Cardiac fibroblast (primary cell): ENCODE data around the gene ZBTB20.

Source experiments
- DNase-seq, 2 donors: peaks; one replicate each; pipeline versions ENCODE4 v3.0.0 to v3.0.0-alpha.2; 2010; ENCODE audit warnings: low read depth in 2 of 2
- H3K4me3 ChIP-seq, 2 donors: replicated peaks in 1 of 2; 1 replicate in 1 of 2; 2 replicates in 1 of 2; pipeline ENCODE4 v1.5.1; 2011; ENCODE audit warnings: low read depth in 2 of 2, low read length in 2 of 2, mild to moderate bottlenecking in 2 of 2, moderate library complexity in 1 of 2
- CTCF ChIP-seq: IDR thresholded peaks from one replicate; pipeline ENCODE4 v1.5.1; 2011; ENCODE audit warnings: low read depth, mild to moderate bottlenecking, low read length, inconsistent platforms

Gene ZBTB20

GRCh38 chr3:114660808-114661207 is 486.3 kb downstream of the ZBTB20 start:
- no peak for DNase-seq
- no peak overlapping the region for H3K4me3 ChIP-seq
- TF ChIP-seq CTCF: no peak

GRCh38 chr3:114660124-114660523 is 487.0 kb downstream of the ZBTB20 start:
- TF ChIP-seq CTCF: no peak
- peak; percentile 55 to 80 for DNase-seq
- no peak overlapping the region for H3K4me3 ChIP-seq

DNA sequence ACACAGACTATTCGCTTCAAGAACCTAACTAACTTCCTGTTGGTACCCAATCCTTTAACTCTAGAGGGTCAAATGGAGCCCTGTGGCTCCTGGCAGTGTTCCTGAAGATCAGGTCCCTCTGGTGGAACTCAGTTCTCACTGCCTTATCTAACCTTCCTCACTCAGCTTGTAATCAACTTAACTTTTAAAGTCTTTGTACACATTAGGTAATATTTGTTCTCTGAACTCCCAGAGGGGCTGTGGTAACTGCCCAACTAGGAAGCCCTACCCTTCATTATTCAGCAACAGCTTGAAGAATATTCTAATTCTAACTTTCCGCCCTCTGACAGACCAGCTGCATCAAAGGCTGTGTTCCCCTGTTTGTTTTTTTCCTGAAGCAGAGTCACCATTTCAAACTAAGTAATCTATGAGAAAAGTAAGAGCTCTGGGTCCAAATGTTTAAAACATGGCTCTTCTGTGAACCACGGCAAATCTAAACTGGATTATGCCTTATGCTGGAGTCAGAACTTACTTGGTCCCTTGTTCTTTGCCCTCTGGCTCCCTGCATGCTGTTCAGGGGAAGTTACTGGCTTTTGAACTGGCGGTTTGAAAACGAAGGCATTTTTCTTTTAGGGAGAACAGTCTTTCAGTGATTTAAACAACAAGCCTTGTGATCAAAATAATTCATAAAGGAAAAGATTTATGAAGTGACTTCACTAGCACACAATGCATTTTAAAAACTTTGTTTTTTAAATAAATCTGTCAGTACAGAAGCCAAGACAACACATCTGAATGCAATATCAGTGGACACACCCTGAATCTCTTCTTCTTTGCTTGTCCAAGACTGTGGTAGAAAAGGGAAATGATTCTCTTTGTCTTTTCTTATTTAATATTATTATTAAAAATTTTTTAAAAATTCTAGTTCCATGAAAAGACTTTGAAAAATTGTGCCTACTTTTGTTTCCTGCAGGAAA is 487.7 kb downstream of the ZBTB20 start:
- no peak overlapping the region for H3K4me3 ChIP-seq
- no peak for TF ChIP-seq CTCF
- peak; percentile 18 to 48 for DNase-seq

- H3K4me3 ChIP-seq: no peak overlapping the region
- no peak for DNase-seq
- no peak for TF ChIP-seq CTCF
Observed at GRCh38 chr3:114651555-114651954, 495.5 kb downstream of the ZBTB20 start.

DNA sequence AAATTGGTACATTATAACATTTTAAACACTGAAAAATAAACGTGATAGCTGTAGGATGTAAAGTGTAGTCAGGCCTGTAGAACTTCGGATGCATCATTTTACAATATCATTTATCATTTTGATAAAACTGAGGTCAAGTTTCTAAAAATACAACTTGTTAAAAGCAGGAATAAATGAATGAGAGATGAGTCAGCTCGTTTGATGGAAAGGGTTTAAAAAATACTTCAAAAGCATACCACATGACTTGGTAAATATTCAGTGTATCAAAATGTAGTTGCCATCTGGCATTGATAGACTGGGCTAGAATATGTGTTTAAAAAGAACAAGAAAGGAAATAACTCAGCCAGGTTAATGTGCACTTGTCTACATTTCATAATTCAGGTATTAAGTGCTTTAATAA is 496.3 kb downstream of the ZBTB20 start:
- DNase-seq: peak; percentile 33 to 44

GRCh38 chr3:114649331-114649730 is 497.8 kb downstream of the ZBTB20 start:
- TF ChIP-seq CTCF: no peak
- peak in 1 of 2 donors; percentile 78 for DNase-seq

More for the DNA sequence above, 496.3 kb downstream of the ZBTB20 start:
- TF ChIP-seq CTCF: no peak
- no peak overlapping the region for H3K4me3 ChIP-seq

DNA sequence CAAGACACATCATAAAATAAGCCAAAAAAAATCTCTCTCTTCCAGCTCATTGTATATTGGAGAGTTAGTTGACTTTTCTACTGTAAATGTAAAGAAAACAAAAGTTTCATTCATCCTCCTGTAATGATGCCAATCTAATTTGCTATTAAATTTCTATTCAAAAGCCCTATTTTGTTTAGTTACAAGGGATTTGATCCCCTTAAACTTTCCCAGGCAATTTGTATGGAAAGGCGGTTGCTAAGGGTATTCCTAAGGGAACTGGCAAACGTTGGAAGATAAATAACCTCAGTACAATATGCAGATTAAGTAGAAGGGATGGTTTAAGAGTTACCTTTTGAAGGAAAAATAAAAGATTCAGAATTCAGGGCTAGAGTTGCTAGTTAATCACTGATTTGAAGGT is 500.6 kb downstream of the ZBTB20 start:
- TF ChIP-seq CTCF: no peak
- no peak overlapping the region for H3K4me3 ChIP-seq
- DNase-seq: no peak

More at GRCh38 chr3:114649331-114649730, 497.8 kb downstream of the ZBTB20 start:
- no peak overlapping the region for H3K4me3 ChIP-seq
